T47D (cell line): ENCODE measurements around the gene EXOSC7.
"Not testable (repeated sequence)": the region's sequence is repeated elsewhere in the genome, so short reads cannot be mapped to it uniquely, and the experiment has no call there.

ENCODE experiments used
- DNase-seq, 2 experiments: peaks; one replicate each; pipeline versions ENCODE4 v3.0.0 to v3.0.0-alpha.2; 2011 to 2012; ENCODE audit warnings: low read depth in 1 of 2, low spot score in 1 of 2
- JUND ChIP-seq: IDR thresholded peaks from 2 replicates; pipeline ENCODE4 v1.6.1; 2012; ENCODE audit warnings: low read depth
- in situ Hi-C: cut with HindIII; loops from 2 replicates; pipeline ENCODE4 v1.10.0; 2016; ENCODE audit warnings: low sequenced_read_pairs, low pct_unique_long_range_greater_than_20kb

EXOSC7 gene

GRCh38 chr3:45043728-45044299 is 67.8 kb downstream of the EXOSC7 start:
- in situ Hi-C loops: no loop called here
- no peak for DNase-seq
- TF ChIP-seq JUND: no peak

- no peak for DNase-seq
- in situ Hi-C loops: no loop called here
- TF ChIP-seq JUND: no peak
Measured at GRCh38 chr3:45048244-45048643, 72.2 kb downstream of the EXOSC7 start.

- DNase-seq: no peak
- TF ChIP-seq JUND: no peak
- in situ Hi-C loops: no loop called here
Measured at GRCh38 chr3:45049807-45050206, 73.8 kb downstream of the EXOSC7 start.

GRCh38 chr3:45051685-45052084 is 75.6 kb downstream of the EXOSC7 start:
- no peak for DNase-seq
- in situ Hi-C loops: no loop called here
- no peak for TF ChIP-seq JUND

GRCh38 chr3:45053805-45054195 is 77.8 kb downstream of the EXOSC7 start:
- DNase-seq, in situ Hi-C loops: not testable (repeated sequence)

- no peak for TF ChIP-seq JUND
- DNase-seq: peak in 1 of 2 experiments; percentile 44
- in situ Hi-C loops: no loop called here
Measured at GRCh38 chr3:45054196-45054857, 78.3 kb downstream of the EXOSC7 start.

GRCh38 chr3:45055032-45055410 is 79.0 kb downstream of the EXOSC7 start:
- in situ Hi-C loops: no loop called here
- TF ChIP-seq JUND: no peak
- DNase-seq: no peak

GRCh38 chr3:45055411-45056143 is 79.5 kb downstream of the EXOSC7 start:
- in situ Hi-C loops: no loop called here
- TF ChIP-seq JUND: no peak
- DNase-seq: peak in 1 of 2 experiments; percentile 36

GRCh38 chr3:45056608-45057301 is 80.7 kb downstream of the EXOSC7 start:
- in situ Hi-C loops: no loop called here
- no peak for TF ChIP-seq JUND
- DNase-seq: no peak

GRCh38 chr3:45057557-45057956 is 81.5 kb downstream of the EXOSC7 start:
- no peak for TF ChIP-seq JUND

GRCh38 chr3:45059132-45059531 is 83.1 kb downstream of the EXOSC7 start:
- in situ Hi-C loops: no loop called here

More at GRCh38 chr3:45057557-45057956, 81.5 kb downstream of the EXOSC7 start:
- no peak for DNase-seq
- in situ Hi-C loops: no loop called here

GRCh38 chr3:45060165-45060892 is 84.3 kb downstream of the EXOSC7 start:
- in situ Hi-C loops: no loop called here
- DNase-seq: no peak
- no peak for TF ChIP-seq JUND

More at GRCh38 chr3:45059132-45059531, 83.1 kb downstream of the EXOSC7 start:
- TF ChIP-seq JUND: no peak
- DNase-seq: no peak
